ENCODE measurements around the gene RIPOR3.
"Not testable (repeated sequence)": the region's sequence is repeated elsewhere in the genome, so short reads cannot be mapped to it uniquely, and the experiment has no call there.

Gene RIPOR3

GRCh38 chr20:50550531-50550930 is 140.8 kb downstream of the RIPOR3 start:
- Histone ChIP-seq H3K9me3 (ENCODE audit: insufficient read depth, low read depth, low read length) (no peaks in the 10 kb centered on the region), H3K27me3 (ENCODE audit: insufficient read depth, low read length) (no peaks in the 10 kb centered on the region), H3K9ac (ENCODE audit: low read depth, low read length) (no peak overlapping the region), H3K4me1 (ENCODE audit: insufficient read depth, low read length) (no peaks in the 10 kb centered on the region), H3K4me3 (ENCODE audit: low read length) (no peak overlapping the region), H3K27ac (ENCODE audit: low read length) (no peak overlapping the region), H3K36me3 (ENCODE audit: insufficient read depth, low read depth, low read length) (no peaks in the 10 kb centered on the region)

GRCh38 chr20:50548396-50548795 is 142.9 kb downstream of the RIPOR3 start:
- no peaks in the 10 kb centered on the region for H3K9me3 ChIP-seq (ENCODE audit: insufficient read depth, low read depth, low read length)

GRCh38 chr20:50547964-50548363 is 143.4 kb downstream of the RIPOR3 start:
- Histone ChIP-seq H3K9ac (ENCODE audit: low read depth, low read length) (no peak overlapping the region), H3K27ac (ENCODE audit: low read length) (no peak overlapping the region), H3K4me1 (ENCODE audit: insufficient read depth, low read length) (no peaks in the 10 kb centered on the region), H3K27me3 (ENCODE audit: insufficient read depth, low read length) (no peaks in the 10 kb centered on the region), H3K9me3 (ENCODE audit: insufficient read depth, low read depth, low read length) (no peaks in the 10 kb centered on the region), H3K4me3 (ENCODE audit: low read length) (no peak overlapping the region), H3K36me3 (ENCODE audit: insufficient read depth, low read depth, low read length) (no peaks in the 10 kb centered on the region)

More at GRCh38 chr20:50548396-50548795, 142.9 kb downstream of the RIPOR3 start:
- H3K4me1 ChIP-seq (ENCODE audit: insufficient read depth, low read length): no peaks in the 10 kb centered on the region
- no peak overlapping the region for H3K9ac ChIP-seq (ENCODE audit: low read depth, low read length)
- no peaks in the 10 kb centered on the region for H3K36me3 ChIP-seq (ENCODE audit: insufficient read depth, low read depth, low read length)
- H3K27ac ChIP-seq (ENCODE audit: low read length): no peak overlapping the region
- no peaks in the 10 kb centered on the region for H3K27me3 ChIP-seq (ENCODE audit: insufficient read depth, low read length)
- H3K4me3 ChIP-seq (ENCODE audit: low read length): no peak overlapping the region

GRCh38 chr20:50546729-50547314 is 144.5 kb downstream of the RIPOR3 start:
- H3K4me1 ChIP-seq (ENCODE audit: insufficient read depth, low read length): no peaks in the 10 kb centered on the region
- H3K9ac ChIP-seq (ENCODE audit: low read depth, low read length): no peak overlapping the region
- H3K27ac ChIP-seq (ENCODE audit: low read length): no peak overlapping the region
- H3K36me3 ChIP-seq (ENCODE audit: insufficient read depth, low read depth, low read length): no peaks in the 10 kb centered on the region
- H3K4me3 ChIP-seq (ENCODE audit: low read length): no peak overlapping the region
- no peaks in the 10 kb centered on the region for H3K9me3 ChIP-seq (ENCODE audit: insufficient read depth, low read depth, low read length)
- H3K27me3 ChIP-seq (ENCODE audit: insufficient read depth, low read length): no peaks in the 10 kb centered on the region

- H3K36me3 ChIP-seq (ENCODE audit: insufficient read depth, low read depth, low read length): no peaks in the 10 kb centered on the region
- no peaks in the 10 kb centered on the region for H3K27me3 ChIP-seq (ENCODE audit: insufficient read depth, low read length)
- H3K4me1 ChIP-seq (ENCODE audit: insufficient read depth, low read length): peaks cover 5% of the 10 kb centered on the region; the same call in 1 of the 2 replicates
- H3K27ac ChIP-seq (ENCODE audit: low read length): no peak overlapping the region
- no peaks in the 10 kb centered on the region for H3K9me3 ChIP-seq (ENCODE audit: insufficient read depth, low read depth, low read length)
- H3K4me3 ChIP-seq (ENCODE audit: low read length): no peak overlapping the region
- H3K9ac ChIP-seq (ENCODE audit: low read depth, low read length): no peak overlapping the region
Observed at GRCh38 chr20:50545126-50545525, 146.2 kb downstream of the RIPOR3 start.

- peaks cover 5% of the 10 kb centered on the region; the same call in 1 of the 2 replicates for H3K4me1 ChIP-seq (ENCODE audit: insufficient read depth, low read length)
- no peak overlapping the region for H3K27ac ChIP-seq (ENCODE audit: low read length)
- no peaks in the 10 kb centered on the region for H3K9me3 ChIP-seq (ENCODE audit: insufficient read depth, low read depth, low read length)
- H3K36me3 ChIP-seq (ENCODE audit: insufficient read depth, low read depth, low read length): no peaks in the 10 kb centered on the region
- H3K27me3 ChIP-seq (ENCODE audit: insufficient read depth, low read length): no peaks in the 10 kb centered on the region
- no peak overlapping the region for H3K4me3 ChIP-seq (ENCODE audit: low read length)
- no peak overlapping the region for H3K9ac ChIP-seq (ENCODE audit: low read depth, low read length)
Observed at GRCh38 chr20:50543326-50543725, 148.0 kb downstream of the RIPOR3 start.

GRCh38 chr20:50541606-50542041 is 149.7 kb downstream of the RIPOR3 start:
- Histone ChIP-seq H3K27me3 (ENCODE audit: insufficient read depth, low read length) (no peaks in the 10 kb centered on the region), H3K9me3 (ENCODE audit: insufficient read depth, low read depth, low read length) (no peaks in the 10 kb centered on the region), H3K4me3 (ENCODE audit: low read length) (no peak overlapping the region), H3K36me3 (ENCODE audit: insufficient read depth, low read depth, low read length) (no peaks in the 10 kb centered on the region), H3K9ac (ENCODE audit: low read depth, low read length) (no peak overlapping the region), H3K27ac (ENCODE audit: low read length) (no peak overlapping the region), H3K4me1 (ENCODE audit: insufficient read depth, low read length) (peaks cover 5% of the 10 kb centered on the region; the same call in 1 of the 2 replicates)

- H3K27me3 ChIP-seq (ENCODE audit: insufficient read depth, low read length): no peaks in the 10 kb centered on the region
- no peaks in the 10 kb centered on the region for H3K9me3 ChIP-seq (ENCODE audit: insufficient read depth, low read depth, low read length)
- H3K4me1 ChIP-seq (ENCODE audit: insufficient read depth, low read length): peaks cover 5% of the 10 kb centered on the region; the same call in 1 of the 2 replicates
- H3K9ac ChIP-seq (ENCODE audit: low read depth, low read length): no peak overlapping the region
- H3K4me3 ChIP-seq (ENCODE audit: low read length): no peak overlapping the region
- H3K27ac ChIP-seq (ENCODE audit: low read length): no peak overlapping the region
- H3K36me3 ChIP-seq (ENCODE audit: insufficient read depth, low read depth, low read length): no peaks in the 10 kb centered on the region
Observed at GRCh38 chr20:50540620-50541605, 150.4 kb downstream of the RIPOR3 start.

GRCh38 chr20:50539798-50540197 is 151.5 kb downstream of the RIPOR3 start:
- not testable (repeated sequence) for H3K9me3 ChIP-seq (ENCODE audit: insufficient read depth, low read depth, low read length); H3K27ac ChIP-seq (ENCODE audit: low read length); H3K27me3 ChIP-seq (ENCODE audit: insufficient read depth, low read length); H3K36me3 ChIP-seq (ENCODE audit: insufficient read depth, low read depth, low read length); H3K4me3 ChIP-seq (ENCODE audit: low read length); H3K9ac ChIP-seq (ENCODE audit: low read depth, low read length); H3K4me1 ChIP-seq (ENCODE audit: insufficient read depth, low read length)

GRCh38 chr20:50538276-50538675 is 153.1 kb downstream of the RIPOR3 start:
- no peak overlapping the region for H3K9ac ChIP-seq (ENCODE audit: low read depth, low read length)
- no peaks in the 10 kb centered on the region for H3K27me3 ChIP-seq (ENCODE audit: insufficient read depth, low read length)
- H3K4me3 ChIP-seq (ENCODE audit: low read length): no peak overlapping the region
- no peak overlapping the region for H3K27ac ChIP-seq (ENCODE audit: low read length)
- no peaks in the 10 kb centered on the region for H3K9me3 ChIP-seq (ENCODE audit: insufficient read depth, low read depth, low read length)
- H3K4me1 ChIP-seq (ENCODE audit: insufficient read depth, low read length): peaks cover 5% of the 10 kb centered on the region; the same call in 1 of the 2 replicates
- no peaks in the 10 kb centered on the region for H3K36me3 ChIP-seq (ENCODE audit: insufficient read depth, low read depth, low read length)

GRCh38 chr20:50537546-50538201 is 153.7 kb downstream of the RIPOR3 start:
- no peak overlapping the region for H3K9ac ChIP-seq (ENCODE audit: low read depth, low read length)
- H3K36me3 ChIP-seq (ENCODE audit: insufficient read depth, low read depth, low read length): no peaks in the 10 kb centered on the region
- H3K27me3 ChIP-seq (ENCODE audit: insufficient read depth, low read length): no peaks in the 10 kb centered on the region
- H3K4me1 ChIP-seq (ENCODE audit: insufficient read depth, low read length): peaks cover 5% of the 10 kb centered on the region; the same call in 1 of the 2 replicates
- no peaks in the 10 kb centered on the region for H3K9me3 ChIP-seq (ENCODE audit: insufficient read depth, low read depth, low read length)
- no peak overlapping the region for H3K4me3 ChIP-seq (ENCODE audit: low read length)
- no peak overlapping the region for H3K27ac ChIP-seq (ENCODE audit: low read length)
